Activated gamma-delta T cell treated with anti-CD3 and anti-CD28 coated beads, Interleukin-2, amount 50 U/mL, for 16 hours (primary cell): ENCODE measurements around the gene RETREG2.

Experiments used
- DNase-seq: peaks from one replicate; pipeline ENCODE4 v3.0.0-alpha.2; 2020; ENCODE audit warnings: low read depth

The RETREG2 gene, protein sequence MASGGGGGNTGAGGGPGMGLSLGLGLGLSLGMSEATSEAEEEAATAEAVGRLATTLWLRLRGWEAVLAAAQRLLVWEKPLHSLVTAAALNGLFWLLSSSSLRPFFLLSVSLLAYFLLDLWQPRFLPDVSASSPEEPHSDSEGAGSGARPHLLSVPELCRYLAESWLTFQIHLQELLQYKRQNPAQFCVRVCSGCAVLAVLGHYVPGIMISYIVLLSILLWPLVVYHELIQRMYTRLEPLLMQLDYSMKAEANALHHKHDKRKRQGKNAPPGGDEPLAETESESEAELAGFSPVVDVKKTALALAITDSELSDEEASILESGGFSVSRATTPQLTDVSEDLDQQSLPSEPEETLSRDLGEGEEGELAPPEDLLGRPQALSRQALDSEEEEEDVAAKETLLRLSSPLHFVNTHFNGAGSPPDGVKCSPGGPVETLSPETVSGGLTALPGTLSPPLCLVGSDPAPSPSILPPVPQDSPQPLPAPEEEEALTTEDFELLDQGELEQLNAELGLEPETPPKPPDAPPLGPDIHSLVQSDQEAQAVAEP

GRCh38 chr2:219177552-219178376 is at the start of gene RETREG2:
Gene RETREG2, plus strand, starts transcription at chr2:219178275. Its CDS starts 78 bp downstream, at chr2:219178353.
- DNase-seq: peak; percentile 65

- no peak for DNase-seq
Measured at GRCh38 chr2:219128396-219128795, 49.7 kb upstream of the RETREG2 start.

GRCh38 chr2:219129589-219129988 is 48.5 kb upstream of the RETREG2 start:
- no peak for DNase-seq

GRCh38 chr2:219131327-219131726 is 46.7 kb upstream of the RETREG2 start:
- no peak for DNase-seq

DNA sequence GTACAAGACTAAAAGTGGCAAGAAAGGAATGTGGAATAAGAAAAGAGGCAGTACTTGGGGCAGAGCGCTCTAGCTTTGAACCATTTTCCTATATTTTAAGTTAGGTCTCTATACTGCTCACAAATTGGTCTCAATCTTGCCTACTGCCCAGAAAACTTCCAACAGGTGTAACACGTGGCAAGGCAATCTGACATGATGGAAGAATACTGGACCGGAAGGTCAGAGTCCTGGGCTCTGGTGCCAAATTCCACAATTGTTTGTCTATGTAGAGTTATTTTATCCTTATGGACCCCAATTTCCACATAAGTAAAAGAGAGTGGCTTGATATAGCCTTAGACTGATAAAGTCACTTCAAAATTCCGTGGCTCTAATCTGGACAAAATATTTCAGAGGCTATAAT is 46.3 kb upstream of the RETREG2 start:
- DNase-seq: no peak

GRCh38 chr2:219133976-219134375 is 44.1 kb upstream of the RETREG2 start:
- no peak for DNase-seq

DNA sequence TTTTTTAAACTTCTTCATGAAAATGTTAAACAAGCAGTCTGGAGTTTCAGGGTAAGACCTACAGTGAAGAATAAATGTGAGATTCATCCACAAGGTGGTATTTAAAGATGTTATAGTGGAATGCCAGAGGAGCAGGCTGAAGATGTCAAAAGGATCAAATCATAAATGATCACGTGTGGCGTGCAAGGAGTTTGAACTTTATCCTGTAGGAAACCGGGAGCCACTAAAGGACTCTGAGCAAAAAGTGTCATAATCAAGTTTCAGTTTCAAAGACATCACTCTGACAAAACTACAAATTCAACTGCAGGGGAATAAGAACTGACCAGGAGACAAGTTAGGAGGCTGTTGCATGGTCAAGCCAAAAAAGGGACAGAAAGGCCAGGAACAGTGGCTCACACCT is 37.4 kb upstream of the RETREG2 start:
- no peak for DNase-seq

DNA sequence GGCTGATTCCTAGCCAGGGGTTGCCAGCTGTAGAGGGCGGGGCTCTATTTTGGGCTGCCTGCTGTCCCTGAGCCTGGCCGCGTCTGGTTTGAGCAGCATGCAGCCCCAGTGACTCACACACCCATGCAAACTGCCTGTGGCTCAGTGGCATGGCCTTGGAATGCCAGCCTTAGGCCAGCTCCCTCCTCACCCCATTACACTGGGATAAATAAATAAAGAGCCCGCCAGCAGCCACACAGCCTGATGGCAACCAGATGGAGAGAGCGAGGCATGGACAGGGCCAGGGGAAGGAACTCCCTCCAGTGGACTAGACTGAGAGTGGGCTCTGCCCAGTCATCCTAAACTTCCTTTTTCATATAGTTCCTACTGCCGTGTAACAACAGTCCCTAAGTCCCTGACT is 35.7 kb upstream of the RETREG2 start:
- DNase-seq: no peak

GRCh38 chr2:219149667-219150066 is 28.4 kb upstream of the RETREG2 start:
- DNase-seq: no peak

- DNase-seq: no peak
Measured at GRCh38 chr2:219155054-219155644, 22.9 kb upstream of the RETREG2 start.

- DNase-seq: no peak
Measured at GRCh38 chr2:219157396-219157795, 20.7 kb upstream of the RETREG2 start.

- no peak for DNase-seq
Measured at GRCh38 chr2:219158025-219158424, 20.1 kb upstream of the RETREG2 start.

- no peak for DNase-seq
Measured at GRCh38 chr2:219158586-219158985, 19.5 kb upstream of the RETREG2 start.

- DNase-seq: no peak
Measured at GRCh38 chr2:219159771-219160185, 18.3 kb upstream of the RETREG2 start.

- peak; percentile 89 for DNase-seq
Measured at GRCh38 chr2:219160186-219161017, 17.7 kb upstream of the RETREG2 start, which contains the start of gene NHEJ1. Gene NHEJ1, minus strand, starts transcription at chr2:219160815. Its CDS starts 2,453 bp downstream, at chr2:219158362.

GRCh38 chr2:219161097-219161496 is 17.0 kb upstream of the RETREG2 start:
- no peak for DNase-seq

- DNase-seq: no peak
Measured at GRCh38 chr2:219163156-219163555, 14.9 kb upstream of the RETREG2 start.

GRCh38 chr2:219165058-219165911 is 12.8 kb upstream of the RETREG2 start:
- no peak for DNase-seq

- DNase-seq: no peak
Measured at GRCh38 chr2:219167997-219168396, 10.1 kb upstream of the RETREG2 start.

DNA sequence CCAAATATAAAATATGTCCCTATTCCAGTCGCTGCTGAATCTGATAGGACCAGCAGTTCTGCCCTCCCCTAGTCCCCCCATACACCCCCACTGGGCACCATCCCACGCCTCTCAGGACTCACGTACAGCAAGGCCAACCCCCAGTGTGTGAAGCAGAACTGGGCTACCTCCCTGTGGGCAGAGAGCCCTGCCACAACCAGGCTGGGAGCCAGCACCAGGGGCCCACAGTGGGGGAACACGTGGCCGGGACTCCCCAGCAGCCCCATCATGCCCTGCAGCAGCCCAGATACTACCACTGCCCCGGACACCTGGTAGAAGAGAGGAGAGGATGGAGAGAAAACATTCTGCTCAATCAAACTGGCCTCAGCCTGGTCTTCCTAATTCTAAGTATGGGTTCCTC is 9.5 kb upstream of the RETREG2 start:
- DNase-seq: no peak
